Measurements from ENCODE around the gene TMEM26. TPM values are rescaled to one million over a fixed set of nuclear protein-coding genes. Genes with fewer than 3 reads are reported as not detected.

TMEM26 gene
- total RNA-seq, 1 experiment from 2014 or later = 1.6 TPM

GRCh38 chr10:61363006-61363405, 90.2 kb downstream of the TMEM26 start (continued):
- TF ChIP-seq E2F5 (CRISPR knock-in tag; IDR thresholded peaks at IDR 0.05) = no peak
- TF ChIP-seq ATF6 (CRISPR knock-in tag; IDR thresholded peaks at IDR 0.05) = no peak
- no peak for TF ChIP-seq ESRRA (CRISPR knock-in tag; IDR thresholded peaks at IDR 0.05; ENCODE audit: borderline replicate concordance)
- TF ChIP-seq FOXP1 (CRISPR knock-in tag; IDR thresholded peaks at IDR 0.05; ENCODE audit: borderline replicate concordance) = no peak
- TF ChIP-seq ZNF281 (CRISPR knock-in tag; IDR thresholded peaks at IDR 0.05) = no peak
- no peak for TF ChIP-seq TEAD1 (CRISPR knock-in tag; IDR thresholded peaks at IDR 0.05)
- TF ChIP-seq ZNF512 (CRISPR knock-in tag; IDR thresholded peaks at IDR 0.05; ENCODE audit: borderline replicate concordance) = no peak

- Mint-ChIP-seq H3K27ac (no peak overlapping the region), H3K36me3 (peaks cover 2% of the 10 kb centered on the region; the same call in 1 of the 2 replicates), H3K27me3 (ENCODE audit: low read depth) (no peaks in the 10 kb centered on the region; the same call in 1 of the 2 replicates), H3K4me3 (no peak overlapping the region), H3K9me3 (peaks cover 21% of the 10 kb centered on the region), H3K4me1 (no peaks in the 10 kb centered on the region)
- DNase-seq (ENCODE audit: low spot score) (no peak), ATAC-seq (no peak)
- POLR2A ChIA-PET = no interaction called here
- no peak for TF ChIP-seq TCF7 (CRISPR knock-in tag; IDR thresholded peaks at IDR 0.05; ENCODE audit: low read depth)
- TF ChIP-seq HMGA2 (CRISPR knock-in tag; IDR thresholded peaks at IDR 0.05) = no peak
- TF ChIP-seq CREM (CRISPR knock-in tag; IDR thresholded peaks at IDR 0.05) = no peak
- TF ChIP-seq ZNF423 (CRISPR knock-in tag; IDR thresholded peaks at IDR 0.05) = no peak
- TF ChIP-seq GABPB1 (CRISPR knock-in tag; IDR thresholded peaks at IDR 0.05) = no peak
- TF ChIP-seq AFF4 (CRISPR knock-in tag; IDR thresholded peaks at IDR 0.05; ENCODE audit: borderline replicate concordance) = no peak
- CTCF ChIA-PET = no interaction called here
Observed at GRCh38 chr10:61359452-61359851, 93.7 kb downstream of the TMEM26 start.
